ENCODE data around the gene LRBA.

LRBA gene

DNA sequence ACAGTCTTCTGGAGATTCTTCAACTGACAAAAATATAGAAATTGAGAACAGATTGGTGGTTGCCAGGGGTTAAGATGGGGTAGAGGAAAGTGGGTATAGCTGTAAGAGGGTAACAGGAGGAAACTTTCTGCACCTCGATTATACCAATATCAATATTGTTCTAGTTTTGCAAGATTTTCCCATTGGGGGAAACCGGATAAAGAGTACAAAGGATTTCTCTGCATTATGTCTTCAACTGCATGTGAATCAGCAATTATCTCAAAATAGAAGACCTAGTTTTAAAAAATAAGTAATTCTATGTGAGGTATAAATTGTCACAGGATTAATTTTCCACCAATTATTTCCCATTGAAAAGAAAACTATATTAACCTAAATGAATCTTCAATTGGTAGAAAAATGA lies 65.7 kb downstream of the LRBA start:
- DNase-seq: no peak
- H2AFZ ChIP-seq (ENCODE audit: low read length): no peak overlapping the region
- no peaks in the 10 kb centered on the region for H3K9me3 ChIP-seq (replicated peaks; ENCODE audit: insufficient read depth, low read length)
- no peaks in the 10 kb centered on the region for H3K9me2 ChIP-seq (replicated peaks; ENCODE audit: insufficient read depth, low read length)
- H3K4me2 ChIP-seq (ENCODE audit: low read depth, low read length): no peak overlapping the region
- no peaks in the 10 kb centered on the region for H3K36me3 ChIP-seq (replicated peaks; ENCODE audit: insufficient read depth, low read length)
- TF ChIP-seq EZH2phosphoT487 (IDR thresholded peaks at IDR 0.05; ENCODE audit: low read length): no peak
- no peak overlapping the region for H3K4me3 ChIP-seq (ENCODE audit: low read length)
- H3K27me3 ChIP-seq (replicated peaks; ENCODE audit: insufficient read depth, low read length): no peaks in the 10 kb centered on the region
- no peak overlapping the region for H3K27ac ChIP-seq (ENCODE audit: low read length)
- H3K9ac ChIP-seq (ENCODE audit: low read length): no peak overlapping the region
- H3K4me1 ChIP-seq (ENCODE audit: low read length): peaks cover 13% of the 10 kb centered on the region
- no peaks in the 10 kb centered on the region for H3F3A ChIP-seq (ENCODE audit: insufficient read depth, low read length)
- peaks cover 61% of the 10 kb centered on the region for H3K79me2 ChIP-seq (ENCODE audit: low read length)
- H4K20me1 ChIP-seq (ENCODE audit: insufficient read depth, low read length): 0 out of 2 replicates have a peak, but pooled peaks cover 4% of the 10 kb centered on the region

DNA sequence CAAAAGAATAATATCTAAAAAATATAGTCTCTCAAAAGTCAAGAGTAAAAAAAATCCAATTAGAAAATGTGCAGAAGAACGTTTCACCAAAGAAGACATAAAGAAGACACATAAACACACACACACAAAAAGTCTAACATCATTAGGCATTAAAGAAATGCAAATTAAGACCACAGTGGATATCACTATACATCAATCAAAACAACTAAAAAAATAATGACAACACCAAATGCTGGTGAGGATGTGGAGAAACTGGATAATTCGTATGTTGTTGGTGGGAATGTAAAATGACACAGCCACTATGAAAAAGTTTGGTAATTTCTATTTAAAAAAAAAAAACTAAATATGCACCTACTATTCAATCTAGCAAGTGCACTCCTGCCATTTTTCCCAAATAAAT lies 66.4 kb downstream of the LRBA start:
- Histone ChIP-seq H3K27ac (ENCODE audit: low read length) (no peak overlapping the region), H2AFZ (ENCODE audit: low read length) (no peak overlapping the region), H3K36me3 (replicated peaks; ENCODE audit: insufficient read depth, low read length) (no peaks in the 10 kb centered on the region), H3K9ac (ENCODE audit: low read length) (no peak overlapping the region), H3K9me2 (replicated peaks; ENCODE audit: insufficient read depth, low read length) (no peaks in the 10 kb centered on the region), H3K79me2 (ENCODE audit: low read length) (peaks cover 65% of the 10 kb centered on the region), H3K4me1 (ENCODE audit: low read length) (peaks cover 13% of the 10 kb centered on the region), H3K9me3 (replicated peaks; ENCODE audit: insufficient read depth, low read length) (no peaks in the 10 kb centered on the region), H3K4me3 (ENCODE audit: low read length) (no peak overlapping the region), H3F3A (ENCODE audit: insufficient read depth, low read length) (no peaks in the 10 kb centered on the region), H3K27me3 (replicated peaks; ENCODE audit: insufficient read depth, low read length) (no peaks in the 10 kb centered on the region), H3K4me2 (ENCODE audit: low read depth, low read length) (no peak overlapping the region), H4K20me1 (ENCODE audit: insufficient read depth, low read length) (0 out of 2 replicates have a peak, but pooled peaks cover 4% of the 10 kb centered on the region)
- TF ChIP-seq, protein P1, sequence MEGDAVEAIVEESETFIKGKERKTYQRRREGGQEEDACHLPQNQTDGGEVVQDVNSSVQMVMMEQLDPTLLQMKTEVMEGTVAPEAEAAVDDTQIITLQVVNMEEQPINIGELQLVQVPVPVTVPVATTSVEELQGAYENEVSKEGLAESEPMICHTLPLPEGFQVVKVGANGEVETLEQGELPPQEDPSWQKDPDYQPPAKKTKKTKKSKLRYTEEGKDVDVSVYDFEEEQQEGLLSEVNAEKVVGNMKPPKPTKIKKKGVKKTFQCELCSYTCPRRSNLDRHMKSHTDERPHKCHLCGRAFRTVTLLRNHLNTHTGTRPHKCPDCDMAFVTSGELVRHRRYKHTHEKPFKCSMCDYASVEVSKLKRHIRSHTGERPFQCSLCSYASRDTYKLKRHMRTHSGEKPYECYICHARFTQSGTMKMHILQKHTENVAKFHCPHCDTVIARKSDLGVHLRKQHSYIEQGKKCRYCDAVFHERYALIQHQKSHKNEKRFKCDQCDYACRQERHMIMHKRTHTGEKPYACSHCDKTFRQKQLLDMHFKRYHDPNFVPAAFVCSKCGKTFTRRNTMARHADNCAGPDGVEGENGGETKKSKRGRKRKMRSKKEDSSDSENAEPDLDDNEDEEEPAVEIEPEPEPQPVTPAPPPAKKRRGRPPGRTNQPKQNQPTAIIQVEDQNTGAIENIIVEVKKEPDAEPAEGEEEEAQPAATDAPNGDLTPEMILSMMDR (IDR thresholded peaks at IDR 0.05; ENCODE audit: low read length): no peak
- TF ChIP-seq EZH2 (optimal IDR thresholded peaks at IDR 0.05; ENCODE audit: low read depth, low read length): no peak
- no peak for TF ChIP-seq EZH2phosphoT487 (IDR thresholded peaks at IDR 0.05; ENCODE audit: low read length)
- no peak for DNase-seq

DNA sequence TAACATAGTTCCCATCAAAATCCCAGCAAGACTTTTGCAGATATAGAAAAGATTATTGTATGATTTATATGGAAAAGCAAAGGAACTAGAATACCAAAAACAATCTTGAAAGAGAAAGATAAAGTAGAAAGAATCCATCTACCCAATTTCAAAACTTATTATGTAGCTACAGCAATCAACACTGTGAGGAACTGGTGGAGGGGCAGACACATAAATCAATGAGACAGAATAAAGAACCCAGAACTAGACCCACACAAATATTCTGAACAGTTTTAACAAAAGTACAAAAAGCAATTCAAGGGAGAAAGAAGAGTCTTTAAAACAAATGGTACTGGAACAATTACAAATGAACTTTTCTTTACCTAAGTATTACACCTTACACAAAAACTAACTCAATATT lies 67.0 kb downstream of the LRBA start:
- peaks cover 72% of the 10 kb centered on the region for H3K79me2 ChIP-seq (ENCODE audit: low read length)

DNA sequence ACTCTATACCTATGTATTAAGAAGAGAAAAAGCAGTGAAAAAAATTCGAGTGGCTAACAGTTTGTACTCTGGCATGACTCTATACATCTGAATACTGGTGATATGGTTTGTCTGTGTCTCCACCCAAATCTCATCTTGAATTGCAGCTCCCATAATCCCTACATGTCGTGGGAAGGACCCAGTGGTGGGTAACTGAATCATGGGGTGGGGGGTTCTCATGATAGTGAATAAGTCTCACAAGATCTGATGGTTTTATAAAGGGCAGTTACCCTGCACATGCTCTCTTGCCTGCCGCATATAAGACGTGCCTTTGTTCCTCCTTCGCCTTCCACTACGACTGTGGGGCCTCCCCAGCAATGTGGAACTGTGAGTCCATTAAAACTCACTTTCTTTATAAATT lies 70.4 kb downstream of the LRBA start:
- no peak for DNase-seq
- no peak overlapping the region for H3K9ac ChIP-seq (ENCODE audit: low read length)
- no peaks in the 10 kb centered on the region for H3K36me3 ChIP-seq (replicated peaks; ENCODE audit: insufficient read depth, low read length)
- no peak overlapping the region for H3K4me3 ChIP-seq (ENCODE audit: low read length)
- no peak overlapping the region for H3K4me2 ChIP-seq (ENCODE audit: low read depth, low read length)
- peaks cover 65% of the 10 kb centered on the region for H3K79me2 ChIP-seq (ENCODE audit: low read length)
- TF ChIP-seq EZH2phosphoT487 (IDR thresholded peaks at IDR 0.05; ENCODE audit: low read length): no peak
- no peak for TF ChIP-seq EZH2 (optimal IDR thresholded peaks at IDR 0.05; ENCODE audit: low read depth, low read length)
- H3K27ac ChIP-seq (ENCODE audit: low read length): no peak overlapping the region
- H2AFZ ChIP-seq (ENCODE audit: low read length): no peak overlapping the region
- no peaks in the 10 kb centered on the region for H3K27me3 ChIP-seq (replicated peaks; ENCODE audit: insufficient read depth, low read length)
- 0 out of 2 replicates have a peak, but pooled peaks cover 4% of the 10 kb centered on the region for H4K20me1 ChIP-seq (ENCODE audit: insufficient read depth, low read length)
- H3K9me2 ChIP-seq (replicated peaks; ENCODE audit: insufficient read depth, low read length): no peaks in the 10 kb centered on the region; the same call in 1 of the 2 replicates
- no peaks in the 10 kb centered on the region for H3F3A ChIP-seq (ENCODE audit: insufficient read depth, low read length)
- H3K4me1 ChIP-seq (ENCODE audit: low read length): peaks cover 6% of the 10 kb centered on the region; the same call in 1 of the 2 replicates
- no peaks in the 10 kb centered on the region for H3K9me3 ChIP-seq (replicated peaks; ENCODE audit: insufficient read depth, low read length)

More for the DNA sequence above, 67.0 kb downstream of the LRBA start:
- TF ChIP-seq EZH2 (optimal IDR thresholded peaks at IDR 0.05; ENCODE audit: low read depth, low read length): no peak
- no peak for TF ChIP-seq EZH2phosphoT487 (IDR thresholded peaks at IDR 0.05; ENCODE audit: low read length)
- TF ChIP-seq, protein P1 (IDR thresholded peaks at IDR 0.05; ENCODE audit: low read length): no peak
- H3K27ac ChIP-seq (ENCODE audit: low read length): no peak overlapping the region
- H3K4me2 ChIP-seq (ENCODE audit: low read depth, low read length): no peak overlapping the region
- no peaks in the 10 kb centered on the region for H3K27me3 ChIP-seq (replicated peaks; ENCODE audit: insufficient read depth, low read length)
- no peaks in the 10 kb centered on the region for H3K9me3 ChIP-seq (replicated peaks; ENCODE audit: insufficient read depth, low read length)
- no peaks in the 10 kb centered on the region for H3K9me2 ChIP-seq (replicated peaks; ENCODE audit: insufficient read depth, low read length)
- H4K20me1 ChIP-seq (ENCODE audit: insufficient read depth, low read length): 0 out of 2 replicates have a peak, but pooled peaks cover 4% of the 10 kb centered on the region
- no peak overlapping the region for H2AFZ ChIP-seq (ENCODE audit: low read length)
- DNase-seq: no peak
- H3F3A ChIP-seq (ENCODE audit: insufficient read depth, low read length): no peaks in the 10 kb centered on the region
- H3K4me3 ChIP-seq (ENCODE audit: low read length): no peak overlapping the region
- no peaks in the 10 kb centered on the region for H3K36me3 ChIP-seq (replicated peaks; ENCODE audit: insufficient read depth, low read length)
- H3K4me1 ChIP-seq (ENCODE audit: low read length): peaks cover 13% of the 10 kb centered on the region
- H3K9ac ChIP-seq (ENCODE audit: low read length): no peak overlapping the region

Data from MM.1S (cell line).